Coronary artery (tissue), 2 donors: Measurements from ENCODE around the gene GOT1.

Source experiments
- DNase-seq: peaks from one replicate; pipeline ENCODE4 v3.0.0-alpha.2; 2017; ENCODE audit warnings: low spot score
- H3K27ac ChIP-seq, 2 donors: fragments of 200-600 bp; sonication (generic); one replicate each; pipeline ENCODE4 v1.5.1; 2016 to 2019
- H3K4me3 ChIP-seq: fragments of 200-600 bp; sonication (generic); 2 replicates; pipeline ENCODE4 v1.5.1; 2016; ENCODE audit warnings: mild to moderate bottlenecking, moderate library complexity
- CTCF ChIP-seq: fragments of 200-600 bp; sonication (generic); IDR thresholded peaks from one replicate; pipeline ENCODE4 v1.5.1; 2019; ENCODE audit warnings: antibody characterized with exemption

GOT1 gene

GRCh38 chr10:99365736-99366135 is 64.7 kb downstream of the GOT1 start:
- TF ChIP-seq CTCF, result no peak

GRCh38 chr10:99365311-99365710 is 65.1 kb downstream of the GOT1 start:
- Histone ChIP-seq H3K27ac (no peak overlapping the region), H3K4me3 (no peak overlapping the region)
- no peak for DNase-seq
- TF ChIP-seq CTCF, result no peak

More at GRCh38 chr10:99365736-99366135, 64.7 kb downstream of the GOT1 start:
- no peak for DNase-seq
- H3K27ac ChIP-seq, result no peak overlapping the region
- no peak overlapping the region for H3K4me3 ChIP-seq

- Histone ChIP-seq H3K27ac (no peak overlapping the region), H3K4me3 (no peak overlapping the region)
- DNase-seq, result no peak
- no peak for TF ChIP-seq CTCF
Observed at GRCh38 chr10:99364125-99364524, 66.3 kb downstream of the GOT1 start.

GRCh38 chr10:99360934-99361333 is 69.5 kb downstream of the GOT1 start:
- DNase-seq, result no peak

GRCh38 chr10:99358101-99358500 is 72.3 kb downstream of the GOT1 start:
- Histone ChIP-seq H3K27ac (no peak overlapping the region), H3K4me3 (no peak overlapping the region)
- DNase-seq, result no peak
- TF ChIP-seq CTCF, result no peak

More at GRCh38 chr10:99360934-99361333, 69.5 kb downstream of the GOT1 start:
- Histone ChIP-seq H3K27ac (no peak overlapping the region), H3K4me3 (no peak overlapping the region)
- no peak for TF ChIP-seq CTCF

GRCh38 chr10:99357691-99358090 is 72.7 kb downstream of the GOT1 start:
- DNase-seq, result no peak
- TF ChIP-seq CTCF, result no peak
- Histone ChIP-seq H3K27ac (no peak overlapping the region), H3K4me3 (no peak overlapping the region)

- Histone ChIP-seq H3K4me3 (no peak overlapping the region), H3K27ac (no peak overlapping the region)
- DNase-seq, result no peak
- no peak for TF ChIP-seq CTCF
Observed at GRCh38 chr10:99353182-99353581, 77.2 kb downstream of the GOT1 start.
